ENCODE data around the gene ITPK1.

ITPK1 gene

DNA sequence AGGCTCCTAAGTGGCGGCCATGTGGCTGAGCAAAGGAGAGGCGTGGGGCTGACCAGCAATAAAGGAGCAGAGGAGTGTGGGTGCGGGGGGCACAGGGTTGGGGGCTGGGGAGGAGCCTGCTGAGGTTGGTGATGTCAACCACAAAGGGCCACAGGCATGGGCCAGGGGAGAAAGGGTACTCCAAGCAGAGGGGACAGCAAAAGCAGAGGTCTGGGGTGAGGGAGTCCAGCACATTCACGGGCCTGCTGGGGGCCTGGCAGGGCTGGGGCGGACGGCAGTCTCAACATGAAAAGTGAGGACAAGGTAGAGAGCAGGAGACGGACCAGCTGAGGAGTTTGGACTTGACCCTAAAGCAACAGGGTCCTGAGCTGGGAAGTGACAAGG lies 111.0 kb downstream of the ITPK1 start:
- TF ChIP-seq, protein P1, sequence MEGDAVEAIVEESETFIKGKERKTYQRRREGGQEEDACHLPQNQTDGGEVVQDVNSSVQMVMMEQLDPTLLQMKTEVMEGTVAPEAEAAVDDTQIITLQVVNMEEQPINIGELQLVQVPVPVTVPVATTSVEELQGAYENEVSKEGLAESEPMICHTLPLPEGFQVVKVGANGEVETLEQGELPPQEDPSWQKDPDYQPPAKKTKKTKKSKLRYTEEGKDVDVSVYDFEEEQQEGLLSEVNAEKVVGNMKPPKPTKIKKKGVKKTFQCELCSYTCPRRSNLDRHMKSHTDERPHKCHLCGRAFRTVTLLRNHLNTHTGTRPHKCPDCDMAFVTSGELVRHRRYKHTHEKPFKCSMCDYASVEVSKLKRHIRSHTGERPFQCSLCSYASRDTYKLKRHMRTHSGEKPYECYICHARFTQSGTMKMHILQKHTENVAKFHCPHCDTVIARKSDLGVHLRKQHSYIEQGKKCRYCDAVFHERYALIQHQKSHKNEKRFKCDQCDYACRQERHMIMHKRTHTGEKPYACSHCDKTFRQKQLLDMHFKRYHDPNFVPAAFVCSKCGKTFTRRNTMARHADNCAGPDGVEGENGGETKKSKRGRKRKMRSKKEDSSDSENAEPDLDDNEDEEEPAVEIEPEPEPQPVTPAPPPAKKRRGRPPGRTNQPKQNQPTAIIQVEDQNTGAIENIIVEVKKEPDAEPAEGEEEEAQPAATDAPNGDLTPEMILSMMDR (IDR thresholded peaks at IDR 0.05; ENCODE audit: extremely low read depth, missing control alignments): no peak
- DNase-seq (ENCODE audit: low spot score): no peak

DNA sequence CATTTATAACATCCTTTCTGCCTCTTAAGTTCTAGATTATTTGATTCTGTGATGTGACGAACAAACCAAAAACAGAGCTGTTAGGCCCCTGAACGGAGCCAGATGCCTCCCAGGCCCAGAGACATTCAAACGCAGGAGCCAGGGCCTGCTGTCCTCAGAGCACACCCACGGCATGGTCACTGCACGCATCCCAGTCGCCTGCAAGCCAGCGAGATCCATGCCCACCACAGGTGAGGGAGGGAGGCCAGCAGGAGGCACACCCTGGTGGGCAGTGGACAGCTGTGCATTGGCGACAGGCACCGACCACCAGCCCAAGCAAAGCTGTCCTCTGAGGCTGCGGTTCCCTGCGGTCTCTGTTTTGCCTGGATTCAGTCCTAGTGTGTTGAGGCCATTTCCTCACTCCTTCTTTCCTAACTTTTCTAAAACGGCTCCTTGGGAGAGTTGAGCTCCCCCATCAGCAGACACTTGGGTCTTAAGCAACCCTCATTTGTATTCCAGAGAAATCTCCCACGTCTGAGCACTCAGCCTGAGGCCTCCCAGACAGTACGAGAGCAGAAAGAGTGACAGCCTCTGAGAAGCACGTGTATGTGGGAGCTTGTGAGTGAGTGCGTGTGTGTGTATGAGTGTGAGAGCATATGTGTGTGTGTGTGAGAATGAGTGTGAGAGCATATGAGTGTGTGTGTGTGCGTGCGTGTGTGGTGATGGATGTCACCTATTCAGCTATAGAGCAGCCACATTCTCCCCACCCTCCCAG lies 111.6 kb downstream of the ITPK1 start:
- TF ChIP-seq, protein P1 (IDR thresholded peaks at IDR 0.05; ENCODE audit: extremely low read depth, missing control alignments): no peak
- DNase-seq (ENCODE audit: low spot score): no peak

DNA sequence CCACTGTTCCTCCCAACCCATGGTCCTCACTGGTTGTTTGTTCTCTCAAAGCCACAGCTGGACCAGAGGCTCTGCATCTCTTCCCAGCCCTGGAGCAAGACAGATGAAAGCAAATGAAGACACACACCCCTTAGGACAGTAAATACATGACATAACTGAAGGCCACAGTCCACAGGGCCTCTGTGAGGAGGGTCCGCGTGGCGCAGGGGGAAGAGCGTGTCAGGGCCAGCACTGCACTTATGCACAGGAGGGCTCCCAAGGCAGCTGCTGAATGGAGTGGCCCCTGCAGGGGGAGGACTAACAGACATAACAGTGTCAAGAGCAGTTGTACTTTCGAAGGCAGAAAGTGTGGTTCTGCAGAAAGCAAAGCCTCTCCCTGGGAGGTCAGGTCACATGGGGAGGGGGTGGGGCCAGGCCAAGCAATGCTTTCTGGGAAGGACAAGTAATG lies 112.8 kb downstream of the ITPK1 start:
- DNase-seq (ENCODE audit: low spot score): no peak
- TF ChIP-seq, protein P1 (IDR thresholded peaks at IDR 0.05; ENCODE audit: extremely low read depth, missing control alignments): no peak

DNA sequence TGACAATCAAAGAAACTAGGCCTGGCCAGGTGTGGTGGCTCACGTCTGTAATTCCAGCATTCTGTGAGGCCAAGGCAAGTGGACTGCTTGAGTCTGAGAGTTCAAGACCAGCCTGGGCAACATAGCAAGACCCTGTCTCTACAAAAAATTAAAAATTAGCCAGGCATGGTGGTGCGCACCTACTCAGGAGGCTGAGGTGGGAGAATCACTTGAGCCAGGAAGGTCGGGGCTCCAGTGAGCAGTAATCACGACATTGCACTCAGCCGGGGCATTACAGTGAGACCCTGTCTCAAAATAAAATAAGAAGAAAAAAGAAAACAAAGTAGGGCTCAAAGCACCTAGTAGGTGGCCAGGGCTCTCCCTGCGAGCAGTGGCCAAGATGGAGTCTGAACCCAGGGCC lies 113.7 kb downstream of the ITPK1 start:
- DNase-seq (ENCODE audit: low spot score): no peak
- TF ChIP-seq, protein P1 (IDR thresholded peaks at IDR 0.05; ENCODE audit: extremely low read depth, missing control alignments): no peak

DNA sequence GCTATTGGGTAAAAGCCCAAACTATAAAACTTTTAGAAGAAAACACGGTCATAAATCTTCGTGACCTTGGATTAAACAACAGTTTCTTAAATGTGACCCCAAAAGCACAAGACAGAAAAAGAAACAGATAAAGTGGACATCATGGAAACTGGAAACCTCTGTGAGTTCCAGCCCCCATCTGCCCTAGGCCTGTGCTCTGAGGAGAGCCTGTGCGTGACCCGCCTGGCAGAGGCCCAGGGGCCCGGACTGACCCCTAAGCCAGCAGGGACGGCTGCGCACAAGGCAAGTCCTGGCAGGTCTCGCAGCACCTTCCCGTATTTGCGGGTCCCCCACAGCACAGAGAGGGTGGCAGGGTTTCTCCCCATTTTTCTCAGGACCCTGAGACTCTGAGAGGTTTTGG lies 116.8 kb downstream of the ITPK1 start:
- no peak for DNase-seq (ENCODE audit: low spot score)
- TF ChIP-seq, protein P1 (IDR thresholded peaks at IDR 0.05; ENCODE audit: extremely low read depth, missing control alignments): no peak

DNA sequence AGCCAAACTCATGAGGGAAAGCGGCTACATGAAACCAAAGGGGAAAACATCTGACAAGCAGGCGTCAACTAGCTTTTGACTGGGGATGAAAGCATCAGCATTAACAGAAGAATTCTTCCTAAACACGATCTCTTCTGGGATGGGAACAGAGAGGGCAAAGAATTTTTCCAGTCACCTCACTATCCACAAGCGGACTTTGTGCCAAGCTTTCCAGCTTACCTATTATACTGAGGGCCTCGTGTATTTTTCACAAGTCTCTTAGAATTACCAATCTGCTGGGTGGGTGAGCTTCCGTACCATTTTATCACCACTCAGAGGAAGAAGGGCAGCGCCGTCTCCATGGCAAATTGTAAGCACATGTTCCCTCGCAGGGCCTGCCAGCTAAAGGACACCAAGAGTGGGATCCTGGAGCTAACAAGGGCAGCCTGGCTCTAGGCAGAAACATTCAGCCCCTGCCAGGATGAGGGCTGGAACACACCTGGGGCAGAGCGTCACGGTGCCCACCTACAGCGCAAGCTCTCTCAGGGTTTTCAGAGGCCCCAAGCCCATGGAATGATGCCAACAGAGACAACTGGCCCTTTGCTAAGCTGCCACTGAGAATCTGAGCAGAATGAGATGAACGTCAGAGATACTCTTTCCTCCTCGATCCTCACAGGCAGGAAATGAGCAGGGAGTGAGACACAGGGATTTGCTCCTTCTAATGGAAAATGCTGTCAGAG lies 118.2 kb downstream of the ITPK1 start:
- TF ChIP-seq, protein P1 (IDR thresholded peaks at IDR 0.05; ENCODE audit: extremely low read depth, missing control alignments): no peak
- no peak for DNase-seq (ENCODE audit: low spot score)

DNA sequence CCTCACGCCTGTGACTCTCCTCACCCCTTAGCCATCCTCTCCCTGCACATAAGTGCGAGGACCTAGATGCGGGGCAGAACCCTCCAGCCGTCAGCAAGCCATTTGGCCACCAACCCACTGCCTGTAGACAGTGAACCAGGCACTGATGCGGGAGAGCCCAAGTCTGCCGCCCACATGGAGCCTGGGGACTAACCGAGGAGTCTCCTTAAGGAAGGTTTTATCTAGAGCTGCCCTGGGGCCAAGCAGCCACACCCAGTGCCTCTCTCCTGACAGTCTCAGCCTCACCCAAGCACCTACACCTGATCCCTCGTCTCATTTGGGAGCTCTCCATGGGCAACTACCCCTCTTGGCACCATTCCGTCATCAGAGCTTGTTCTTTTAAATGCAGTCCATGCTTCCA lies 120.1 kb downstream of the ITPK1 start:
- TF ChIP-seq, protein P1 (IDR thresholded peaks at IDR 0.05; ENCODE audit: extremely low read depth, missing control alignments): no peak

More for the DNA sequence above, 120.1 kb downstream of the ITPK1 start:
- DNase-seq (ENCODE audit: low spot score): no peak
